GM10266 (cell line): ENCODE results near the gene SMARCA4.

Source experiments
- DNase-seq: peaks from one replicate; pipeline ENCODE4 v3.0.0; 2012; ENCODE audit errors: extremely low spot score
- CTCF ChIP-seq: IDR thresholded peaks from 2 replicates; pipeline ENCODE4 v1.5.1; 2012; ENCODE audit warnings: mild to moderate bottlenecking, low read depth; ENCODE audit not compliant: control insufficient read depth, insufficient read depth; ENCODE audit errors: missing control alignments

Gene SMARCA4

GRCh38 chr19:11027381-11027780 is 66.6 kb downstream of the SMARCA4 start:
- TF ChIP-seq CTCF, result no peak
- no peak for DNase-seq

- no peak for DNase-seq
- TF ChIP-seq CTCF, result no peak
Observed at GRCh38 chr19:11028146-11028545, 67.3 kb downstream of the SMARCA4 start.

GRCh38 chr19:11031421-11032070 is 70.7 kb downstream of the SMARCA4 start:
- no peak for TF ChIP-seq CTCF
- no peak for DNase-seq

GRCh38 chr19:11033251-11033650 is 72.4 kb downstream of the SMARCA4 start:
- no peak for TF ChIP-seq CTCF
- DNase-seq, result no peak

- no peak for TF ChIP-seq CTCF
- no peak for DNase-seq
Observed at GRCh38 chr19:11033763-11034162, 72.9 kb downstream of the SMARCA4 start.

GRCh38 chr19:11034449-11035213 is 73.8 kb downstream of the SMARCA4 start:
- TF ChIP-seq CTCF, result no peak
- no peak for DNase-seq
